ENCODE results near the gene MYH13. TPM values are rescaled to one million over a fixed set of nuclear protein-coding genes. Genes with fewer than 3 reads are reported as not detected.
"Not testable (repeated sequence)": the region's sequence is repeated elsewhere in the genome, so short reads cannot be mapped to it uniquely, and the experiment has no call there.

MYH13 gene
- total RNA-seq, 2 donors from 2014 or later: not detected

- Mint-ChIP-seq H3K9me3 (no peaks in the 10 kb centered on the region), H3K36me3 (no peaks in the 10 kb centered on the region), H3K27ac (no peak overlapping the region), H3K27me3 (peaks cover 6 to 11% of the 10 kb centered on the region in 2 donors), H3K4me3 (no peak overlapping the region), H3K4me1 (ENCODE audit: low read depth in 2 of 2) (no peaks in the 10 kb centered on the region)
- ATAC-seq (peak in 1 of 2 donors; percentile 48), DNase-seq (ENCODE audit: low spot score) (no peak)
Measured at GRCh38 chr17:10309003-10309974, 63.5 kb downstream of the MYH13 start.

DNA sequence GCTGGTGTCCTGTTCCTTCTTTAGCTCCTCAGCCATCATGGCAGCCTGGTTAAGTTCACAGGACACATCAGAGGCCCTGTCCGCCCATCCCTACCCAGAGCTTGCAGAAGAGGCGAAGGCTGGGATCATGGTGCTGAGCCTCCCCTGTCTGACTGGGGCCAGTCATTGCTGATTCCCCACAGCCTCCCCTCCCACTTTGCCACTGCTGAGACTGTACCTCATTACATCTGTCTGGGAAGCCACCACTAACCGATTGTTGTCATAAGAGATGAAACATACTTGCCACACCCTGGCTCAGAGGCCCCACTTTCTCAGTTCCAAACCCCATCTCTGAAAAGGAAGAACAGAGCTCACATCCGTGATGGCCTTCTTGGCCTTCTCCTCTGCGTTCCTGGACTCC, 66.2 kb downstream of the MYH13 start:
- no peak overlapping the region for H3K27ac Mint-ChIP-seq
- peaks cover 6 to 13% of the 10 kb centered on the region in 2 donors for H3K27me3 Mint-ChIP-seq
- H3K4me3 Mint-ChIP-seq: no peak overlapping the region
- H3K9me3 Mint-ChIP-seq: no peaks in the 10 kb centered on the region
- no peaks in the 10 kb centered on the region for H3K36me3 Mint-ChIP-seq
- no peaks in the 10 kb centered on the region for H3K4me1 Mint-ChIP-seq (ENCODE audit: low read depth in 2 of 2)
- DNase-seq (ENCODE audit: low spot score): no peak
- ATAC-seq: no peak

- DNase-seq (ENCODE audit: low spot score) (no peak), ATAC-seq (no peak)
- Mint-ChIP-seq H3K4me3 (no peak overlapping the region), H3K4me1 (ENCODE audit: low read depth in 2 of 2) (no peaks in the 10 kb centered on the region), H3K27ac (no peak overlapping the region), H3K9me3 (no peaks in the 10 kb centered on the region), H3K27me3 (peaks cover 6 to 9% of the 10 kb centered on the region in 2 donors), H3K36me3 (no peaks in the 10 kb centered on the region)
Measured at GRCh38 chr17:10305398-10305797, 67.4 kb downstream of the MYH13 start.

GRCh38 chr17:10304758-10305300, 68.0 kb downstream of the MYH13 start:
- DNase-seq (ENCODE audit: low spot score) (no peak), ATAC-seq (no peak)
- H3K27ac Mint-ChIP-seq: no peak overlapping the region
- peaks cover 6 to 9% of the 10 kb centered on the region in 2 donors for H3K27me3 Mint-ChIP-seq
- H3K36me3 Mint-ChIP-seq: no peaks in the 10 kb centered on the region
- no peaks in the 10 kb centered on the region for H3K9me3 Mint-ChIP-seq
- no peak overlapping the region for H3K4me3 Mint-ChIP-seq
- no peaks in the 10 kb centered on the region for H3K4me1 Mint-ChIP-seq (ENCODE audit: low read depth in 2 of 2)

- H3K27ac Mint-ChIP-seq: no peak overlapping the region
- DNase-seq (ENCODE audit: low spot score) (no peak), ATAC-seq (no peak)
- H3K4me3 Mint-ChIP-seq: no peak overlapping the region
- H3K36me3 Mint-ChIP-seq: no peaks in the 10 kb centered on the region
- H3K4me1 Mint-ChIP-seq (ENCODE audit: low read depth in 2 of 2): no peaks in the 10 kb centered on the region
- H3K27me3 Mint-ChIP-seq: peaks cover 0 to under 1% of the 10 kb centered on the region in 2 donors
- no peaks in the 10 kb centered on the region for H3K9me3 Mint-ChIP-seq
Measured at GRCh38 chr17:10297691-10298090, 75.1 kb downstream of the MYH13 start.

- H3K36me3 Mint-ChIP-seq: no peaks in the 10 kb centered on the region
- no peak for ATAC-seq
- no peaks in the 10 kb centered on the region for H3K9me3 Mint-ChIP-seq
- H3K27me3 Mint-ChIP-seq: peaks cover 5 to 13% of the 10 kb centered on the region in 2 donors
- no peak overlapping the region for H3K4me3 Mint-ChIP-seq
- DNase-seq (ENCODE audit: low spot score): no peak
- H3K4me1 Mint-ChIP-seq (ENCODE audit: low read depth in 2 of 2): peaks cover 0 to 3% of the 10 kb centered on the region in 2 donors
- H3K27ac Mint-ChIP-seq: no peak overlapping the region
Measured at GRCh38 chr17:10295728-10296343, 77.0 kb downstream of the MYH13 start.

DNA sequence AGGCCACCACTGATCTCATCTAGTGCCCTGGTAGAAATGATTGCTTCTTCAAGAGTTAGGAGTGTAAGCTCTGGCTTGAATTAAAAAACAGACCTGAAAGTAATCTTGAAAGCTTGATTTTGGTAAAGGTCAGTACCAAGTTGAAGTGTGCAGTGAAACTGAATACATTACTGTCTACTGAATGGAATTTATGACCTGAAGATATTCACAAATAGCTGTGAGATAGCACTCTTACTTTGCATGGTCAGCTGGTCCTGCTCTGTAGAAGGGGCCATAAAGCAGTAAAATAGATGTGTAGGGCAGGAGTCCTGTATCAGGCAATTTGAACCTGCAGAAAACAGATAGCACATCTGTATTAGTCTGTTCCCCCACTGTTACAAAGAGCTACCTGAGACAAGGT, 78.6 kb downstream of the MYH13 start:
- no peak for ATAC-seq
- no peaks in the 10 kb centered on the region for H3K36me3 Mint-ChIP-seq
- no peak overlapping the region for H3K4me3 Mint-ChIP-seq

DNA sequence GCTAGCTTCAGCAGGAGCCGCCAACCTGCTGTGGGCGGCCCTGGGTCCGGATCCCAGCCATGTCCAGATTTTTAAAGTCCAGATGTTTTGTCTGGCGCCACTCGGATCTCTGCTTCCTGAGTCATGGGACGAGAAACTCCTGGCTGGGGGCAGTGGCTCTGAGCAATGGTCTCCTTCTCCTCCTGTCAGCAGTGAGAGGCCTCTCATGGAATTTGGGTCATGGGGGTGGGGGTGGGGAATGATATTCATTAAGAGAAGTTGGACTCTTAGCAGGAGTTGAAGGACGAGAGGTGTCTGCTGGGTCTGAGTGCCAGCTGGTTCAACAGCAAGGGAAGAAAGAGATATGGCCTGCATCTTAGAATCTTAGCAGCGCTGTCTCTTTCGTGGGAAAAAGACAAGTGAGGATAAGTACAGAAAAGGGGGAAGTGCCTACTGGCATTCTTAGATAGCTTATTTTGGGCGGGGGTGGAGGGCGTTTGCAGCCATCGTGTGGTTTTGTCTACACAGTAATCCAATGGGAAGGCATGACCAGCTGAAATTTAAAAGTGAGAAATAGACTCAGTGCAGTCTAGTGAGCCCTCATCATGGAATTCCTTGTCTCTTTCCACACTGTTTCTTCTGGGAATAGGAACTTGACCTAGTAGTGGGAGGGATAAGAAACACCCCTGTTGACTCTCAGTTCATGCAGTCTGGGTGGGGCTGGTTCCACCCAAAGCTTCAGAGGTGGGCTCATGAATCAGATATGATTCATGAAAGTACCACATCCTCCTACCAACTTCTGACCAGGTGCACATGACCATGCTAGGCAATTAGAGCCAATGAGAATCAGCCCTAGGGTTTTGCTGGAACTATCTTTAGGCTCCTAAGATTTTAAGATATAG, 80.5 kb downstream of the MYH13 start:
- Mint-ChIP-seq H3K9me3 (no peaks in the 10 kb centered on the region), H3K4me1 (ENCODE audit: low read depth in 2 of 2) (peaks cover 0 to 3% of the 10 kb centered on the region in 2 donors)

More for the DNA sequence above, 78.6 kb downstream of the MYH13 start:
- Mint-ChIP-seq H3K4me1 (ENCODE audit: low read depth in 2 of 2) (peaks cover 0 to 3% of the 10 kb centered on the region in 2 donors), H3K27me3 (peaks cover 14 to 29% of the 10 kb centered on the region in 2 donors), H3K27ac (no peak overlapping the region), H3K9me3 (no peaks in the 10 kb centered on the region)
- DNase-seq (ENCODE audit: low spot score): no peak

DNA sequence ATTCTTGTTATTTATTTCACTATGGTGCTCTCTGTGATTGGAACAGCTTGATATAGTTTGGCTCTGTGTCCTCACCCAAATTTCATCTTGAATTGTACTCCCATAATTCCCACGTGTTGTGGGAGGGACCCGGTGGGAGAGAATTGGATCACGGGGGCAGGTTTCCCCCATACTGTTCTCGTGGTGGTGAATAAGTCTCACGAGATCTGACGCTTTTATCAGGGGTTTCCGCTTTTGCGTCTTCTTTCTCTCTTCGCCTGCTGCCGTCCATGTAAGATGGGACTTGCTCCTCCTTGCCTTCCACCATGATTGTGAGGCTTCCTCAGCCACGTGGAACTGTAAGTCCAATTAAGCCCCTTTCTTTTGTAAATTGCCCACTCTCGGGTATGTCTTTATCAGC, 81.2 kb downstream of the MYH13 start:
- H3K9me3 Mint-ChIP-seq; H3K27ac Mint-ChIP-seq; DNase-seq (ENCODE audit: low spot score); H3K4me1 Mint-ChIP-seq (ENCODE audit: low read depth in 2 of 2); H3K36me3 Mint-ChIP-seq; ATAC-seq; H3K4me3 Mint-ChIP-seq: not testable (repeated sequence)
- peaks cover 25 to 49% of the 10 kb centered on the region in 2 donors for H3K27me3 Mint-ChIP-seq

More for the DNA sequence above, 80.5 kb downstream of the MYH13 start:
- H3K27ac Mint-ChIP-seq: no peak overlapping the region
- DNase-seq (ENCODE audit: low spot score) (no peak), ATAC-seq (no peak)
- peaks cover 21 to 45% of the 10 kb centered on the region in 2 donors for H3K27me3 Mint-ChIP-seq
- no peaks in the 10 kb centered on the region for H3K36me3 Mint-ChIP-seq
- H3K4me3 Mint-ChIP-seq: no peak overlapping the region

DNA sequence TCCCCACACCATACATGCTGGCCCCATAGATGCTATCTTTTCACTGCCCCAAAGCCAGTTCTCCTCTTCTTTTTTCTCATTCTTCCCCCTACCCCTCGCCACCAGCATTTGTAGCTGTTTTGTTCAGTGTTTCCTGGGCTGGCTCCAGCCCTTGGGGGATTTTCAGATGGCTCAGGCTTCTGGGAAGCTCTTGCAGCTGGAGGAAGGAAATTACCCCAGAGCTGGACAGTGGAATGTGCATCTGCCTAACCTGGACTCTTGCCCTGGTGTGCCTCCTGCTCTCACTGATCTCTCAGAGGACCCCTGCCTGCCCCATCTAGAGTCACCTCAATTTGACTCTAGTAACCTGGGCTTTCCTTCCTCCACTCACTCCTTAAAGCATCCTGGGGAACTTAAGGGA, 82.8 kb downstream of the MYH13 start:
- Mint-ChIP-seq H3K9me3 (no peaks in the 10 kb centered on the region), H3K27me3 (peaks cover 25 to 49% of the 10 kb centered on the region in 2 donors), H3K4me1 (ENCODE audit: low read depth in 2 of 2) (peaks cover 0 to 3% of the 10 kb centered on the region in 2 donors), H3K4me3 (no peak overlapping the region), H3K36me3 (no peaks in the 10 kb centered on the region), H3K27ac (no peak overlapping the region)
- ATAC-seq (no peak), DNase-seq (ENCODE audit: low spot score) (no peak)

- no peak for DNase-seq (ENCODE audit: low spot score)
- no peak overlapping the region for H3K27ac Mint-ChIP-seq
Measured at GRCh38 chr17:10286324-10286723, 86.5 kb downstream of the MYH13 start.

GRCh38 chr17:10285896-10286295, 86.9 kb downstream of the MYH13 start:
- no peaks in the 10 kb centered on the region for H3K4me1 Mint-ChIP-seq (ENCODE audit: low read depth in 2 of 2)
- H3K36me3 Mint-ChIP-seq: no peaks in the 10 kb centered on the region
- peaks cover 24 to 36% of the 10 kb centered on the region in 2 donors for H3K27me3 Mint-ChIP-seq
- no peaks in the 10 kb centered on the region for H3K9me3 Mint-ChIP-seq
- ATAC-seq (no peak), DNase-seq (ENCODE audit: low spot score) (no peak)
- H3K27ac Mint-ChIP-seq: no peak overlapping the region
- H3K4me3 Mint-ChIP-seq: no peak overlapping the region

More at GRCh38 chr17:10286324-10286723, 86.5 kb downstream of the MYH13 start:
- no peak overlapping the region for H3K4me3 Mint-ChIP-seq
- H3K9me3 Mint-ChIP-seq: no peaks in the 10 kb centered on the region
- peaks cover 26 to 40% of the 10 kb centered on the region in 2 donors for H3K27me3 Mint-ChIP-seq
- H3K4me1 Mint-ChIP-seq (ENCODE audit: low read depth in 2 of 2): no peaks in the 10 kb centered on the region
- H3K36me3 Mint-ChIP-seq: no peaks in the 10 kb centered on the region
- no peak for ATAC-seq

DNA sequence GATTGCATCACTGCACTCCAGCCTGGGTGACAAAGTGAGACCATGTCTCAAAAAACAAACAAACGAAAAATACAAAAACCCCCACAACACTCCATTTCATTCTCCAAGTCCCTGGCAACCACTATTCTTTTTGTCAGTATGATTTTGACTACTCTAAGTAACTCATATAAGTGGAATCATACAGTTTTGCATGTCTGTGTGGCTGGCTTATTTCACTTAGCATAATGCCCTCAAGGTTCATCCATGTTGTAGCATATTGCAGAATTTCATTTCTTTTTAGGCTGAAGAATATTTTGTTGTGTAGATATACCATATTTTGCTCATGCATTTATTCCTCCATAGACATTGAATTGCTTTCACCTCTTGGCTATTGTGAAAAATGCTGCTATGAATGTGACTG, 92.7 kb downstream of the MYH13 start:
- DNase-seq (ENCODE audit: low spot score) (no peak), ATAC-seq (no peak)
- Mint-ChIP-seq H3K27ac (no peak overlapping the region), H3K4me1 (ENCODE audit: low read depth in 2 of 2) (peaks cover 0 to 4% of the 10 kb centered on the region in 2 donors), H3K9me3 (no peaks in the 10 kb centered on the region), H3K27me3 (peaks cover 10 to 22% of the 10 kb centered on the region in 2 donors), H3K36me3 (no peaks in the 10 kb centered on the region), H3K4me3 (no peak overlapping the region)
